BLaER1 treated with 17β-estradiol and CSF1 and Interleukin-3, amounts not matched to agents 10 nM and 100 nM (cell line): ENCODE data around the gene UVRAG.

ENCODE experiments used
- H3K27ac ChIP-seq, 11 experiments: shearing (Covaris generic); formaldehyde crosslinking; 2 replicates each; pipeline ENCODE4 v1.8.1; 2022
- H3K27me3 ChIP-seq, 11 experiments: shearing (Covaris generic); formaldehyde crosslinking; 2 replicates each; pipeline ENCODE4 v1.8.1; 2022
- H3K36me3 ChIP-seq, 11 experiments: shearing (Covaris generic); formaldehyde crosslinking; 2 replicates each; pipeline ENCODE4 v1.8.1; 2022
- H3K4me1 ChIP-seq, 10 experiments: shearing (Covaris generic); formaldehyde crosslinking; 2 replicates each; pipeline ENCODE4 v1.8.1; 2022
- H3K4me2 ChIP-seq, 11 experiments: shearing (Covaris generic); formaldehyde crosslinking; 2 replicates each; pipeline ENCODE4 v1.8.1; 2022
- H3K4me3 ChIP-seq, 10 experiments: shearing (Covaris generic); formaldehyde crosslinking; 2 replicates each; pipeline ENCODE4 v1.8.1; 2022
- H3K9ac ChIP-seq, 11 experiments: shearing (Covaris generic); formaldehyde crosslinking; 2 replicates each; pipeline ENCODE4 v1.8.1; 2022
- H3K9me3 ChIP-seq, 11 experiments: shearing (Covaris generic); formaldehyde crosslinking; replicated peaks in 1 of 11; 2 replicates each; pipeline ENCODE4 v1.8.1; 2022
- H4K20me1 ChIP-seq, 11 experiments: shearing (Covaris generic); formaldehyde crosslinking; 2 replicates each; pipeline ENCODE4 v1.8.1; 2022
- Cebpa-rat ChIP-seq, 11 experiments: shearing (Covaris generic); IDR thresholded peaks; 2 replicates each; pipeline ENCODE4 v1.8.1; 2022

Gene UVRAG

DNA sequence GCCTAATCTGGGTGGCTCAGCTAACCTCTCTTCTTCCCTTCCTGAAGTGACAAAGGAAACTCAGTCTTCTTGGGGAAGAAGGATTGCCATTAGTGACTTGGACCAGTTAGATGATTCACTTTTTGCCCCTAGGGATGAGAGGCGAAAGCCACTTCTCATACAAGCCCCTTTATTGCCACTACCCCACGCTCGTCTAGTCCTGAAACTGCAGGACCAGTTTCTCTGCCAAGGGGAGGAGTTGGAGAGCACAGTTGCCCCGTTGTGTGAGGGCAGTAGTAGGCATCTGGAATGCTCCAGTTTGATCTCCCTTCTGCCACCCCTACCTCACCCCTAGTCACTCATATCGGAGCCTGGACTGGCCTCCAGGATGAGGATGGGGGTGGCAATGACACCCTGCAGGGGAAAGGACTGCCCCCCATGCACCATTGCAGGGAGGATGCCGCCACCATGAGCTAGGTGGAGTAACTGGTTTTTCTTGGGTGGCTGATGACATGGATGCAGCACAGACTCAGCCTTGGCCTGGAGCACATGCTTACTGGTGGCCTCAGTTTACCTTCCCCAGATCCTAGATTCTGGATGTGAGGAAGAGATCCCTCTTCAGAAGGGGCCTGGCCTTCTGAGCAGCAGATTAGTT, 14.2 kb upstream of the UVRAG start:
- peaks cover 36 to 44% (median 40%) of the 10 kb centered on the region in 10 experiments for H3K4me1 ChIP-seq
- H3K9me3 ChIP-seq = no peaks in the 10 kb centered on the region
- H3K4me3 ChIP-seq = no peak overlapping the region
- H3K4me2 ChIP-seq = peak overlapping the region; percentile 58 to 79 (median 69)
- H3K27ac ChIP-seq = no peak overlapping the region
- H3K27me3 ChIP-seq = no peaks in the 10 kb centered on the region
- no peaks in the 10 kb centered on the region for H3K36me3 ChIP-seq
- no peaks in the 10 kb centered on the region for H4K20me1 ChIP-seq
- H3K9ac ChIP-seq = no peak overlapping the region; a peak in 1 of 22 replicates
- TF ChIP-seq Cebpa-rat (IDR thresholded peaks at IDR 0.05) = no peak

- Histone ChIP-seq H3K27me3 (no peaks in the 10 kb centered on the region), H4K20me1 (no peaks in the 10 kb centered on the region), H3K9ac (no peak overlapping the region; a peak in 1 of 22 replicates), H3K27ac (peak overlapping the region in 2 of 11 experiments; percentile 4 to 16; a peak in 1 of 22 replicates), H3K36me3 (no peaks in the 10 kb centered on the region), H3K4me1 (peaks cover 36 to 44% (median 40%) of the 10 kb centered on the region in 10 experiments), H3K9me3 (no peaks in the 10 kb centered on the region), H3K4me2 (peak overlapping the region; percentile 58 to 79 (median 69)), H3K4me3 (no peak overlapping the region)
- TF ChIP-seq Cebpa-rat (IDR thresholded peaks at IDR 0.05) = no peak
These were observed 13.5 kb upstream of the UVRAG start for GRCh38 chr11:75801362-75802020.

GRCh38 chr11:75802021-75802912, 12.7 kb upstream of the UVRAG start:
- peak overlapping the region; percentile 58 to 79 (median 69) for H3K4me2 ChIP-seq
- H3K27me3 ChIP-seq = no peaks in the 10 kb centered on the region
- no peaks in the 10 kb centered on the region for H4K20me1 ChIP-seq
- no peak overlapping the region for H3K4me3 ChIP-seq
- H3K27ac ChIP-seq = peak overlapping the region in 4 of 11 experiments; percentile 3 to 27 (median 16); a peak in 4 of 22 replicates
- H3K4me1 ChIP-seq = peaks cover 31 to 38% (median 33%) of the 10 kb centered on the region in 10 experiments
- no peak for TF ChIP-seq Cebpa-rat (IDR thresholded peaks at IDR 0.05)
- H3K9ac ChIP-seq = peak overlapping the region in 3 of 11 experiments; percentile 6 to 12 (median 10); a peak in 1 of 22 replicates
- H3K9me3 ChIP-seq = no peaks in the 10 kb centered on the region
- H3K36me3 ChIP-seq = no peaks in the 10 kb centered on the region

DNA sequence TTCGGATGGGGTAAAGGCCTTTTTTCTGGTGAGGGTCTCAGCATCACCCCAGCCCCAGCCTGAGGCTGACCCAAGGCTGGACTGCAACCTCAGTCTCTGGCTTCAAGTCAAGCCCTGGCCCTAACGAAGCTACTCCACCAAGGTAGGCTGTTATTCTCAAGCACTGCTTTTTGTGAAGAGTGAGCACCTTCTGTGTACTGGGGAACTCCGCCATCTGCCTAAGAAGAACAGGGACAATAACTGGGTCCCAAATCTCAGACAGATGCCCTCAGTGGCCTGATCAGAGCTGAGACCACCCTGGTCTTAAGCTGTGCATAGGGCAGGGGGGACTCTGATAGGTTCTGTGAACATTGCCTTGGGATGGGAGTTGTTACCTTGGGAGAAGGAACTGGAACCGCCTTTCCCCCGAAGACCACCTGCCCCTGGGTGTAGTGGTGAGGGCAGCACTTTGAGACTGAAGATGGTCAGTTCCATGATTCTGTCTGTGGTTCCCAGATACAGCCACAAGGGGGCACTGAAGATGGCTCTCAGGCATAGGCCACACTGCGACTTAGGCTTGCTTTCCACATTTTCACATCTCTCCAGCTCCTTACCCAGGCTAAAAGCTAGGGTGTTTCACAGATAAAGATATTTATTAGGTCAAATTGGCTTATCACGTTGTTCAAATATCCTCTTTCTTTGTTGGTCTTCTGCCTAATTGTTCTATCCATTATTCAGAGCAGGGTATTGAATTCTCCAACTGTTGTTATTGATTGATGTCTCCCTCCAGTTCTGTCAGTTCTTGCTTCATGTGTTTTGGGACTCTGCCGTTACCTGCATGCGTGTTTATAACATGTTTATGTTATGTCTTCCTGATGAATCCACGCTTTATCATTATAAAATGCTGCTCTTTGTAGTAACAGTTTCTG, 11.8 kb upstream of the UVRAG start:
- Histone ChIP-seq H3K4me1 (peaks cover 22 to 35% (median 30%) of the 10 kb centered on the region in 10 experiments), H4K20me1 (no peaks in the 10 kb centered on the region), H3K27me3 (no peaks in the 10 kb centered on the region), H3K27ac (0 out of 22 replicates have a peak overlapping the region, but pooled peaks of 2 of the 11 experiments have one; percentile 17 to 27), H3K9ac (peak overlapping the region in 1 of 11 experiments; percentile 12; a peak in 1 of 22 replicates), H3K36me3 (no peaks in the 10 kb centered on the region), H3K9me3 (no peaks in the 10 kb centered on the region), H3K4me2 (peak overlapping the region in 1 of 11 experiments; percentile 68; a peak in 1 of 22 replicates), H3K4me3 (no peak overlapping the region)
- TF ChIP-seq Cebpa-rat (IDR thresholded peaks at IDR 0.05) = no peak

GRCh38 chr11:75809111-75809510, 5.9 kb upstream of the UVRAG start:
- Histone ChIP-seq H3K4me1 (peaks cover 5 to 34% (median 11%) of the 10 kb centered on the region in 10 experiments), H3K9me3 (no peaks in the 10 kb centered on the region), H3K36me3 (no peaks in the 10 kb centered on the region), H3K27ac (no peak overlapping the region), H4K20me1 (no peaks in the 10 kb centered on the region), H3K27me3 (no peaks in the 10 kb centered on the region), H3K4me3 (no peak overlapping the region), H3K9ac (no peak overlapping the region), H3K4me2 (no peak overlapping the region)
- TF ChIP-seq Cebpa-rat (IDR thresholded peaks at IDR 0.05) = no peak

DNA sequence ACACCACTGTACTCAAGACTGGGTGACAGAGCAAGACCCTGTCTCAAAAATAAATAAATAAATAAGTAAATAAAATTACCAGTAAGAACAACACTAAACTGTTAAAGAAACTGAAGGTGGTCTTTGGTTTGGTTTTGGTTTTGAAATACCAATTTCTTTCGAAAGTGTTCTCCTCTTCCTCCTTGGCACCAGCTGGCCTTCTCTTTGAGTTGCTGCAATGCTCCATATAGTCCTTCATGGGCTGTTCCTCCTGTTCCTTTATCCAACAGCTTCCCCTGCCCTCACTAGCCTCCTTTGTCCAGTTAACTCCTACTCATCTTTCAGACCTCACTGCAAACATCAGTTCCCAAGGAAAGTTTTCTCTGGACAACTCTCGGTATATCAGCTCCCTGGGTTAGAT, 5.0 kb upstream of the UVRAG start:
- Histone ChIP-seq H3K9ac (no peak overlapping the region), H3K9me3 (no peaks in the 10 kb centered on the region), H3K4me2 (peak overlapping the region in 3 of 11 experiments; percentile 5 to 38 (median 32); a peak in 5 of 22 replicates), H3K27me3 (no peaks in the 10 kb centered on the region), H3K4me3 (no peak overlapping the region), H4K20me1 (no peaks in the 10 kb centered on the region), H3K36me3 (no peaks in the 10 kb centered on the region), H3K27ac (no peak overlapping the region), H3K4me1 (peaks cover 7 to 38% (median 14%) of the 10 kb centered on the region in 10 experiments)
- TF ChIP-seq Cebpa-rat (IDR thresholded peaks at IDR 0.05) = no peak

DNA sequence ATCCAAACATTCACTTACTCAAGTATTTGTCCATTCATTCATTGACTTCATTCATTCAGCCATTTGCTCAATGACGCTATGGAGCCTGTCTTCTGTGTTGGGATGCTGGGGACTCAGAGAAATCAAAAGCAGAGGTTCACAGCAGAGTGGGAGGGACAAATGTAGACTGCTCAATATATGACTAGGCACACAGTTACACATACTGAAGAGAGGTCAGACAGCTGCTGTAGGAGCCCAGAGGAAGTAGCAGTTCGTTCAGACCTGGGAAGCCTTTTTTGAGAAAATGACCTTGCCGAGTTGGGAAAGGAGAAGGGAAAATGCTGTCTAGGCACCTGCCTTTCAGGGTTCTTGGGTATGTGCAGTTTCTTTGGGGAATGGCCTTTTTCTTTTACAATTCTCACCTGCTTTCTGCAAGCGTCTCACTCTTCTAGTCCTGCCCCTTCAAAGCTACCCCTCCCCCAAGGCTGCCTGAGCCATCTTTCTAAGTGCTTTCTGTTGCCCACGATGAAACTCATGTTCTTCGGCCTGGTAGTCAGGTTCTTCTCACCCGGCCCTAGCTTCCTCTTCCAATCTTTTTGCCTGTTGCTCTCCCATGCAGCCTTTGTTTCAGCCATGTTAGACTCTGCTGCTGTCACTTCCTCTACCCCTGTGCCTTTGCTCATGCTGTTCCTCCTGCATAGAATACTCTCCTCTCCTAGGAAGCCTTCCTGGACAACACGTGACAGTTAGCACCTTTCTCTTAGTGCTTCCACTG, 4.2 kb upstream of the UVRAG start:
- H3K4me3 ChIP-seq = no peak overlapping the region
- no peaks in the 10 kb centered on the region for H3K27me3 ChIP-seq
- H3K9me3 ChIP-seq = no peaks in the 10 kb centered on the region
- peak overlapping the region in 4 of 11 experiments; percentile 5 to 38 (median 30); a peak in 4 of 22 replicates for H3K4me2 ChIP-seq
- H3K27ac ChIP-seq = no peak overlapping the region
- TF ChIP-seq Cebpa-rat (IDR thresholded peaks at IDR 0.05) = no peak
- no peaks in the 10 kb centered on the region for H3K36me3 ChIP-seq
- H3K9ac ChIP-seq = no peak overlapping the region
- peaks cover 7 to 38% (median 14%) of the 10 kb centered on the region in 10 experiments for H3K4me1 ChIP-seq
- peaks cover 0 to 3% (median 0%) of the 10 kb centered on the region in 11 experiments; a peak in 2 of 22 replicates for H4K20me1 ChIP-seq
